GM19240 (cell line): ENCODE results near the gene ALX3.
"Not testable (repeated sequence)": the region's sequence is repeated elsewhere in the genome, so short reads cannot be mapped to it uniquely, and the experiment has no call there.

Experiments used
- DNase-seq: peaks from one replicate; pipeline ENCODE4 v3.0.0; 2011; ENCODE audit warnings: low spot score; ENCODE audit not compliant: insufficient read length

The ALX3 gene

DNA sequence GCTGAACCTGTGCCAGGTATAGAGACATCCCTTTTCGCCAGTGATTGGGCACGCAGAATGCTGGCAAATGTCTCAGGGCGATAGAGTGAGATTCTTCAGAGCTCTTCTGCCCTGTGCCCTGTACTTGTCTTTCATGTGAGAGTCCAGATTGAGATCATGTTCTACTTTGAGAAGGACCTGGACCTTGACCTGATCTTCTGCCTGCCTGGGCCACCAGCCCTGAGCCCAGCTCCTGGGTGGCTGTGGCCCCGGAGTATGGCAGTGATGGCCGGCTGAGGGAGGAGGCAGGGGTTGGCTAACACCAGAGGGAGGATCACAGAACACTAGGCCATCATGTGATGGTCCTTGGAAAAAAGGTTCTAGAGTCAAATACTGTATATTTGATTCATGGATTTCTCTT lies 22.2 kb downstream of the ALX3 start:
- no peak for DNase-seq

DNA sequence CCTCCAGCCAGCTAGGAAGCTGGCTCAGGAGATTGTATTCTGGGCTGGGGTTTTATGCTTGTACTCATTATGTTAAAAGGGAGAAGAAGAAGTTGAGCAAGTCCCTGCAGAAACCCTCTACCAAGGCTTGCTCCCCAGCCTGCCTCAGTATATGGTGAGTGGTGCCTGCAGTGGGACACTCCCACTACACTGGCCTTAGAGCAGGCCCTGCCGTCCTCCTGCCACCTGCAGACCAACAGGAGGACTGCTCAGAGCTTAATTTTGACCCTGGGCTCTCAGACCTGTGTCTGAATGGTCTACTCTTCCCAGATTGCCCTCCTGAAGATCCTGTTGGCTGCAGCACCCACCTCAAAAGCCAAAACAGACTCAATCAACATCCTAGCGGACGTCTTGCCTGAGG lies 23.0 kb downstream of the ALX3 start:
- no peak for DNase-seq

DNA sequence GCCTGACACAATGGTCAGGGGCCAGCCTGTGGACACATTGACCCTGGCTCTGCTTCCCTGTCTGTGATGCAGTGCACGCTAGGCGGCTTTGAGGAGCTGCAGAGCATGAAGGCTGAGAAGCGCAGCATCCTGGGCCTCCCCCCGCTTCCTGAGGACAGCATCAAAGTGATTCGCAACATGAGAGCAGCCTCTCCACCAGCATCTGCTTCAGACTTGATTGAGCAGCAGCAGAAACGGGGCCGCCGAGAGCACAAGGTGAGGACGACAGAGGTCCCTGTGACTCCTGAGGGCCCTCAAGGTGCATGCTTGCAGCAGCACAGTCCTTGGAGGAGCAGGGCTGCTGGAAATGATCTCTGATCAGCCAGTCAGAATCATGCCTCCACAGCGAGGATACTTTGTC lies 27.5 kb downstream of the ALX3 start:
- no peak for DNase-seq

DNA sequence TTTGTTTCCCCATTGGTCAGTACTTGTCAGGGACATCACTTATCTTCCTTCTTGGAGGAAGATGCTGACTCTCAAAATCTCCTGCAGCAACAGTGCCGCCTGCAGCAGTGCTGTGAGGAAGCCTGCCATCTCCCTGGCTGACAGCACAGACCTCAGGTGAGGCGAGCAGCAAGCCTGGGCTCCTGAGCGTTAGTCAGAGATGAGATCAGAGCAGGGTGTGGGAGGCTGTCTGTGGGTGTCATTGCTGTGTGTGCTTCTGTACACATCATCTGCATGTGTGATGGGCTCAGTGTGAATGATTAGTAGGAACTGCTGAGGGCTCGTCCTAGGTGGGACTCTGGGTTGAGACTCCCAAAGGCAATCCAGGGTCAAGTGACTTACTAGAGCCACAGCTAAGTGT lies 29.9 kb downstream of the ALX3 start:
- DNase-seq: no peak

DNA sequence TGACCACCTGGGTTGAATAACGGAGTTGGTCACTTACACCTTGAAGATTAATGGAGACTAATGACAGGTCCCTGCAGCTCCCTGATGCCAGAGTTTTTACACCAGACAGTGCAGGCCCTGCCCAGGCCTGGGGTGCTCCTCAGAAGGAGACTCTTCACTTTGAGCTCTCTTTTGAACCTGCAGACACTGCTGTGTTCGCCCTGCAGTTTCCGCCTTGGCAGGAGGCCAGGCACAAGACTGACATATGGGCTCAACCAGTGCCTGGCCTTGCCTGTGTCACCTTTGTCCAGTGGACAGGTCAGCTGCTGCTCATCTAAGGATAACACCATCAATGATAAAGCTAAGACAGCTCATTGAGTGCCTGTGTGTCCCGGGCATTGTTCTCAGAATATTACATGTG lies 30.8 kb downstream of the ALX3 start:
- DNase-seq: no peak

DNA sequence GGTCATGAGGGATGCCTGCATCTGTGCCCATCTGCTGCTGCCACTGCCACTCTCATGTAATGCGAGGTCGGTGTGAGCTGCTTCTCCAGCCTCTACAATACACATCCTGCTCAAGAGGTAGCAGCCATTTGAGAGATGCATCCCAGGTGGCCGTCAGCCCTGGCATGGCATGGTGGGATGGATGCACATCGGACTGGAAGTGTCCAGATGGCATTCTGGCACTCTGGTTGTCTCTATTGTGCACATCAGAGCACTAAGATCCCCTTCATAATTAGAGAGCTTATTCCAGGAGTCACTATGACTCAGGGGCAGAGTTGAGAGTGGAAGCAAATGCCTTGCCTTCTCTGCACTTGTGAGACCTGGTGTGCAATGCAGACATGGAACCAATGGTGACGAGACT lies 32.2 kb downstream of the ALX3 start:
- DNase-seq: no peak

DNA sequence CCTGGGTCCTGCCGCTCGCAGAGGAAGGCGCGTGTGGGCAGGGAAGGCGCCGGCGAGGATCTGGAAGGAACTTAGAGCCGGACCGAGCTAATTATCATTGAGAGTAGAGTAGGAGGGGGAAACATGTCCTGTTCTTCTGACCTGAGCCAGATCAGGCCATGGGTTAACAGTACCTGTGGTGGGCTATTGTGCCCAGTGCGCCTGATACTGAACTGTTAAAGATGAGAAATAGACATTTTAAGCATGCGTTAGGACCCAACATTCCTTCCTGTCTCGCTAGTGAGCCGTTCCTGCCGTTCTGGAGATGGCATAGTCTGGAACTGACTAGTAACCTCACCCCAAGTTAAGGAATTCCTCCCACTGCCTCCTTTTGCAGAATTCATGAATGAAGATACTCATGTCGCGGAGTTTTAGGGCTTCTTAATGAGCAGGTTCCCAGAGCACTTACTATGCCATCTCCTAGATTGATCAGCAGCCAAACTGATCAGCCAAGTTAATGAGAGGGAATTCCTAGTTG lies 35.2 kb downstream of the ALX3 start:
- DNase-seq: no peak

DNA sequence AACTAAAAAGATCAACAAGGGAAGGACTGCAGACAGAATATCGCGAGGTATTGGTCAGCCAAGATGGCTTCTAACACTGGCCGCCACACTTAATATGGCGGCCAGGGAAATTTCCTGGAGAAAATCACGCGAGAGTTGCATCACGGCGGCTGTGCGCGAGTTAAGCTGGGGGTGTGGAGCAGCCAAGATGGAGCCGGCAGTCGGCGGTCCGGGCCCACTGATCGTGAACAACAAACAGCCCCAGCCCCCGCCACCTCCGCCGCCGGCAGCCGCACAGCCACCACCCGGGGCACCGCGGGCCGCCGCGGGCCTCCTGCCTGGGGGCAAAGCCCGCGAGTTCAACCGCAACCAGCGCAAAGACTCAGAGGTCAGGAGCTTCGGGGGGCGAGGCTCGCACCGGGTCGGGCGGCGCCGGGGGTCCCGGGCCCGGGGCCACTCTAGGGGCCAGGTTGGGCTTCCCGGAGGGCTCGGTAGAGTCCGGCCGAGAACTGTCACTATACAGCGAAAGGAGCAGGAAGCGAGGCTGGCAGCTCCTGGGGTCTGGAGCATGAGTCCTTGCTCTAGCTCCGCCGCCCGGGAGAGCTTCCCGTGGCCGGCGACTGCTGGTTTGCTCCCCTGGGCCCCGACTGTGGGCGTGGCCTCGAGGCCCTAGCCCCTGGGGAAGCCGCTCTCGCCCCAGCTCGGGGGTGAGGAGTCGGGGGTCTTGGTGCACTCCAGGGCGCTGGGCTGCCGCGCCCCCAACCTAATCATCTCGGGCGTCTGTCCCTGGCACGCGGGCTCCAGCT lies 35.8 kb downstream of the ALX3 start, which contains the start of gene STRIP1:
STRIP1 (plus strand) TSS at position 174 of the 785 bp plus-strand sequence; CDS start at position 188, 14 bp downstream.
- peak; percentile 73 for DNase-seq

DNA sequence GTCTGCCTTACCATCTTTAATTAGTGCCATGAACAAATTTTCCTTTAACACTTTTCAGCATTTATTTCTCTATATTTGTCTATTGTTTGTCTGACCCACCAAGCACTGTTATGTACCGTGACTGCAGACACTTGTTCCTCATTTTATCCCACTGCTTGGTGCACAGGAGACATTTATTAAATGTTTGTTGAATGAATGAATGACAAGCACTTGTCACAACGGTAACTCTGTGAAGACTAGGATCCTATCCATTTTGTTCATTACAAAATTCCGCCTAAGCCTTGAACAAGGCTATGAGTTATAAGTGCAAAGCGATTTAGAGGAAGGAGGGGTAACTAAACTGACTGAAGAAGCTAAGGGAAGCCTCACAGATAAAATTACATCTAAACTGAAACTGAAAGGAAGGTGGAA lies 36.4 kb downstream of the ALX3 start:
- no peak for DNase-seq

DNA sequence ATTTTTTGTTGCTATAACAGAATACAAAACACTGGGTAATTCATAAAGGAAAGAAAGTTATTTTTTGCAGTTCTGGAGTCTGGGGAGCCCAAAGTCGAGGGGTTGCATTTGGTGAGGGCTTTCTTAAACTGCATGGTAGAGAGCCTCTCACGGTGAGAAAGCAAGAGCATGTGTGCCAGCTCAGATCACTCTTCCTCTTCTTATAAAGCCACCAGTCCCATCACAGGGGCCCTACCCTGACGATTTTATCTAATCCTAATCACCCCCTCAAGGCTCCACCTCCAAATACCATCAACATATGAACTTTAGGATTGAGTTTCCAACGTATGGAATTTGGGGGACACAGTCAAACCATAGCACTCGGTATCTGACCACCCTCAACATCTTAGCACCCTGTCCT lies 37.1 kb downstream of the ALX3 start:
- no peak for DNase-seq

DNA sequence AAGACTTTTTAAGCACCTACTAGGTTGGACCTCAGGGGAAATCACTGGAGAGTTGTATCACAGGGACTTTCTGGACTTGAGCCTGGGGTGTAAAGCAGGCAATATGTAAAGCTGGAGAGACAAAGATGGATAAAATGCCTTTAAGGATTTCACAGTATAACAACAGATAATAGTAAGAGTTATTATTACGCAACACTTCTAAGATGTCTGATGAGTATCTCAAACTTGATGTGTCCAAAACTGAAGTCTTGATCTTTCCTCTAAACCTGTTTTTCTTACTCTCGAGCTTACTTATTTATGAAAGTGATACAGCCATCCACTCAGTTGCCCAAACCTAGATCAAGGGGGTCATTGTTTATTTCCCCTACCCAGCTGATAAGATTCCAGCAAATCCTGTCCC lies 38.1 kb downstream of the ALX3 start:
- DNase-seq: no peak

DNA sequence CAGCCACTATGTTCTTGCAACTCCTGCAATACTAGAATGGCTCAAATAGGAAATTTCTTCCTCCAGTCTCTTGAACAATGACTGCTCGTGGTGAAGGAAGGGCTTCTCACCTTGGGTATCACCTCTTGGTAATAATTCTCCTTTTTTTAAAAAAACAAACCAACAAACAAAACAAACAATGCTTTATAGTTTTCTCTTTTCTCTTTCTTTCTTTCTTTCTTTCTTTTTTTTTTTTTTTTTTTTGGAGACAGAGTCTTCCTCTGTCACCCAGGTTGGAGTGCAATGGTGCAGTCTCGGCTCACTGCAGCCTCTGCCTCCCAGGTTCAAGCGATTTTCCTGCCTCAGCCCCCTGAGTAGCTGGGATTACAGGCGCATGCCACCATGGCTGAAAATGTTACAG lies 39.8 kb downstream of the ALX3 start:
- DNase-seq: not testable (repeated sequence)

DNA sequence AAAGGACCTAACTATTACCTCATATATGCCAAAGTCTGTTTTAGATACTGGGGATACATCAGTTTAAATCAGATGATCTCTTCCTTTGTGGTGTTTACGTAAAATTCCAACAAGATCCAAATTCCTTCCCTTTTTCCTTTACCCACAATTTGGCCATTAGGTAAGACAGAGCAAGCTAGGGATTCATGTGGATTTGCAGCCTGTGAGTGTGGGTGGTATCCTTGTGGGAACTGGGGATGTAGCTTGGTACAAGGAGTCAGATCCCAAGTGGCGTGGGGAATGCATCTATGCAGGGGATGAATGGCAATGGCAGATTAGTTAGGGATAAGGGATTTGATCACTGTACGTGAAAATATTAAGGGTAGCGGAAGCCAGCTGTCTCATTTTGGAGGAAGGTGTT lies 45.9 kb downstream of the ALX3 start:
- DNase-seq: no peak

DNA sequence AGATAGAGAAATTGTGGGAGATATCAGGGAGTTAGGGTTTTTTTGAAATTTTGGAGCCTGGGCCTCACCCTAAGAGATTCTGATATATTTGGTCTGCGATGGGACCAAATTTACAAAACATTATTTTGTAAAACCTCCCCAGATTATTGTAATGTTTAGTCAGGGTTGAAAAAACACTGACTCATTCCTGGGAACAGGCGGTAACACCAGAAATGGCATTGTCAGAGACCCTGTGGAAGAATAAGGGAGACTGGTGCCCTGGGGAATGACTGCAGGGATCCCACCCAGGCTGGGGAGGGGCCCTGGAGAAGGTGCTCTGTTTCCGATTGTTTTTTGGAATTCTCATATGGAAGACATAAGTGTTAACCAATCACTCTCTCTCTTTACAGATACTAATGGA lies 49.2 kb downstream of the ALX3 start:
- no peak for DNase-seq

DNA sequence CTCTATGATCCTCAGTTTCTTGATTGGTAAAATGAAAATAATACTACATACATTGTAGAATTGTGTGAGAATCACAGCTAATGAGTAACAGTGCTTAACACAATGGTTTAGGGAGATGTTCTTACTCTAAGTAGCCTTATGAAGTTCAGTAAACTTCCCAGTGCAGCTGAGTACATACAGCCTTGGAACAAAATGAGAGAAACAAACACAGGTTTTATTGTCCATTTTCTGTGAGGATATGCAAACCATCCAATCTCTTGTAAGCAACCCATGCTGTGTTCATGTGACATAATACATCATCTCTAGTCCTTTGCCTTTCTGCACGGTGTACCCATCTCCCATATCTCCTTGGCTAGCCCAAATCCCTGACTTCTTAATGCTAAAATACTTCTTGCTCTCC lies 50.7 kb downstream of the ALX3 start:
- no peak for DNase-seq

DNA sequence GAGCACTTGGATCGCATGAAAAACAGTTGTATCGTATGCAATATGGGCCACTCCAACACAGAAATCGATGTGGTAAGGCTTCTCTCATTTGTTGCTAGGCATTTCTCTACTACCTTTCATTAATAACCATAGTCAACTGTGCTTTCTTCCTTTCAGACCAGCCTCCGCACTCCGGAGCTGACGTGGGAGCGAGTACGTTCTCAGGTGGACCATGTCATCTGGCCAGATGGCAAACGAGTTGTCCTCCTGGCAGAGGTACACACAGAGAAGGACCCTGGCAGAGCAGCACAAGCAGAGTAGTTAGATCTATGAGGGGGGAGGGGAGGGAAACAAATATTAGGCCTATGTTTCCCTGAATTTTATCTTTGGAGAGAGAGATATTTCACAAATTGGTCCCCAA lies 52.1 kb downstream of the ALX3 start:
- DNase-seq: no peak

DNA sequence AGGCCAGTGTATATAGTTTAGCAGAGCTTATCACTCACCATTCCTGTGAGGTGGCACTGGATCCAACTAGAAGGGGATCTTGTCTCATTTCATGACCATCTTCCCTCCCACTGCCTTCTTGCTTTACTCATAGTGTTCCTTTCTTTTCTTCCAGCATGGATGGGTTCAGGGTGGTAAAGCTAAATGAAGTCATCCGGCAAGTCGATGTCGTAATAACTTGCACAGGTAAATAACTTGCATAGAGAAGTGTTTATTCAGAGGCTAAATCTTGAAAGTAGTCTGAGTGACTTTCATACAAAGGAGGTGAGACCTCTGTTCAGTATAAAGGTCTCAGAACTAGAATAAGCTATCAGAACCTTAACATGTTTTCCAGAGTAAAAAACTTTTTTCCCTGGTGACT lies 52.7 kb downstream of the ALX3 start:
- no peak for DNase-seq

DNA sequence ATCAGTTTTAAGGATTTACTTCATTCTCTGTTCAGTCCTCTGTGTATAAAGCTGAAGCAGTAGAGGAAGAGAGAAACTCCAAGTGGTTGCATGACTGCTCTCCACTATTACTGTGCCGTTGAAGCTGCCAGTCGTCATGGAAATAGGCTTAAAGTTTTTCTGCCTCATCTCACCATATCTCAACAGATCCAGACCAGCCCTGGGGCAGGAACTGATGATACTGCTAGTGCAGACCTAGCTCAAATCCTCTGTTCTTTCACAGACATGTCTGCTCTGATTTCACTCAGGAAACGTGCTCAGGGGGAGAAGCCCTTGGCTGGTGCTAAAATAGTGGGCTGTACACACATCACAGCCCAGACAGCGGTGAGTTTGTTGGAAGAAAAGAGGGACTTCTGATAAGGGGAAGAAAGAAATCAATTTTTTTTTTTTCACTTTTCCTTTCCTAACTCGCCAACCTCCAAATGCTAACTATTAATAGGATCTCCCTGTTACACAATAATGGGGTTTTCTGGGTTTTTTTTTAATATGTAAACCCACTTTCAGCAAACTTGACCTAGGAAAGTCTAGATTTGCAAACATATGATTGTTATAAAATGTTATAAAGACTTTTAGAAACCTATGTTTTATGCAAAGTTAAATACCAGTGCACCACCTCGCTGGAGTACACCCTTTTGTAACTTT lies 58.2 kb downstream of the ALX3 start:
- DNase-seq: peak; percentile 11

DNA sequence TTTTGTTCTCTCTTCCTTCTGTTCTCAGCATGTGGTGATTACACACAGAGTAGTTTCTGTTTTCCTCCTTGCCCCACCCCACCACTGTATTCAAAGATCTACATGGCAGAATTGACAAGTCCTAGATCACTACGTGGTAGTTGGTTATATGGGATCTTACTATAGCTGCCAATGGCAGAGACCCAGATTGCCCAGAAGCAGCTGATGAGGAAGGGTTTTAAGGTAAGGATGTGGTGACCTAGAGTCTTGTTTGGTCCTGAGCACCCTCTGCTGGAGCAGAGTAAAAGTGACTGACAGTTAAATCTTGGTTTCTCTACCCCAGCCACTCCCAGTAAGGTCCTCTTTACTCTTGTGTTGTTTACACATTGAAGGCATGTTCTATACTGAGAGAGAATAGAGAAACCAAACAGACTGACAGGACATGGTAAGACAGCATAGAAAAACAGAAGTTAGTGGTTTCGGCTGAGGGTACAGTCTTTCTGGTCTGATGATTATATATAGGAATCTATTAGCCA lies 58.9 kb downstream of the ALX3 start:
- peak; percentile 59 for DNase-seq
